ENCODE measurements around the gene DNAH14. TPM values are rescaled to one million over a fixed set of nuclear protein-coding genes. Genes with fewer than 3 reads are reported as not detected.

The DNAH14 gene
- total RNA-seq, 1 donor: 14.7 TPM

DNA sequence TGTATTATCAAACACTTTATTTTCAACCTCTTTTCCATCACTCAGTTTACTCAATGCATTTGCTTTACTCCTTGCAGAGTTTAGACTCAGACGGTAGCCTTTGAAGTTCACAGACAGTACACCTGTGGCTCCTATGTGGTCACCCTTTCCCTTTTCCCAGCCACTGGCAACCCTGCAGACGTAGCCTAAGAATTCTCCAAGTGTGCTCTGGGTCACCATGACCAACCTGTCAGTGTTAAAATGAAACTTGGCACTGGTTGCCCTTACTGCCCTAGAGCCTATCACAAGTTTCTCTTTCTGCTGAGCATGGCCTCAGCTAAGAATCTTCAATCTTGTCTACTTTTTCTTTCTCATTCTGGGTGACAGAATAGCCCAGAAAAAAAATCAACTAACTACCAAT lies 25.5 kb upstream of the DNAH14 start:
- TF ChIP-seq, protein P1, sequence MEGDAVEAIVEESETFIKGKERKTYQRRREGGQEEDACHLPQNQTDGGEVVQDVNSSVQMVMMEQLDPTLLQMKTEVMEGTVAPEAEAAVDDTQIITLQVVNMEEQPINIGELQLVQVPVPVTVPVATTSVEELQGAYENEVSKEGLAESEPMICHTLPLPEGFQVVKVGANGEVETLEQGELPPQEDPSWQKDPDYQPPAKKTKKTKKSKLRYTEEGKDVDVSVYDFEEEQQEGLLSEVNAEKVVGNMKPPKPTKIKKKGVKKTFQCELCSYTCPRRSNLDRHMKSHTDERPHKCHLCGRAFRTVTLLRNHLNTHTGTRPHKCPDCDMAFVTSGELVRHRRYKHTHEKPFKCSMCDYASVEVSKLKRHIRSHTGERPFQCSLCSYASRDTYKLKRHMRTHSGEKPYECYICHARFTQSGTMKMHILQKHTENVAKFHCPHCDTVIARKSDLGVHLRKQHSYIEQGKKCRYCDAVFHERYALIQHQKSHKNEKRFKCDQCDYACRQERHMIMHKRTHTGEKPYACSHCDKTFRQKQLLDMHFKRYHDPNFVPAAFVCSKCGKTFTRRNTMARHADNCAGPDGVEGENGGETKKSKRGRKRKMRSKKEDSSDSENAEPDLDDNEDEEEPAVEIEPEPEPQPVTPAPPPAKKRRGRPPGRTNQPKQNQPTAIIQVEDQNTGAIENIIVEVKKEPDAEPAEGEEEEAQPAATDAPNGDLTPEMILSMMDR (IDR thresholded peaks at IDR 0.05; ENCODE audit: insufficient read depth, low read depth, low read length): no peak
- H3K4me3 ChIP-seq (ENCODE audit: low read depth, low read length): no peak overlapping the region
- DNase-seq (ENCODE audit: low read depth): no peak

DNA sequence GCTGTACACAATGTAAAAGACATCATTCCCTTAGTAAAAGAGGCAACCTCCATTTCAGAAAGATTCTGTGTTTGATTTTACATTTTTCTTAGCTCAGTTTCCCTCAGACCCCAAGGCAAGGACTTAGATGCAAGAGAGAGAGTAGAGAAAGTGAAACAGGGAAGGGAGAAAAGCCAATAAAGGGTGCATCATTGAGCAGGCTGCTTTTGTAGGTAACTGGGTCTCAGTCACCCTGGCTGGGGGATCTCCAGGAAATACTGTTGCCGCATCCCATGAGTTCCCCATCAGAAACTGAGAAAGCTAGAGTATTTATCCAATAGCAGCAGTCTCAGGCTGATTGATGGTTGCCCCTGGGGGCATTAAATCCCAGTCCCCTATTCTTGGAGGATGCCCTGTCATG lies 23.1 kb upstream of the DNAH14 start:
- DNase-seq (ENCODE audit: low read depth): no peak
- TF ChIP-seq, protein P1 (IDR thresholded peaks at IDR 0.05; ENCODE audit: insufficient read depth, low read depth, low read length): no peak
- H3K4me3 ChIP-seq (ENCODE audit: low read depth, low read length): no peak overlapping the region

DNA sequence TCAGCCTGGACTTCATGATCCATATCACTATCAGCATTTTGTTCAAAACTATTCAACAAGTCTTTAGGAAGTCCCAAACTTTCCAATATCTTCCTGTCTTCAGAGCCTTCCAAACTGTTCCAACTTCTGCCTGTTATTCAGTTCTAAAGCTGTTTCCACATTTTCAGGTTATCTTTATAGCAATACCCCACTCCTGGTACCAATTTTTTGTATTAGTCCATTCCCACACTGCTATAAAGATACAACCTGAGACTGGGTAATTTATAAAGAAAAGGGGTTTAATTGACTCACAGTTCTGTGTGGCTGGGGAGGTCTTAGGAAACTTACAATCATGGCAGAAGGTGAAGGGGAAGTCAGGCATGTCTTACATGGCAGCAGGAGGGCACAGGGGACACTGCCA lies 18.3 kb upstream of the DNAH14 start:
- DNase-seq (ENCODE audit: low read depth): no peak
- TF ChIP-seq, protein P1 (IDR thresholded peaks at IDR 0.05; ENCODE audit: insufficient read depth, low read depth, low read length): no peak
- no peak overlapping the region for H3K4me3 ChIP-seq (ENCODE audit: low read depth, low read length)

DNA sequence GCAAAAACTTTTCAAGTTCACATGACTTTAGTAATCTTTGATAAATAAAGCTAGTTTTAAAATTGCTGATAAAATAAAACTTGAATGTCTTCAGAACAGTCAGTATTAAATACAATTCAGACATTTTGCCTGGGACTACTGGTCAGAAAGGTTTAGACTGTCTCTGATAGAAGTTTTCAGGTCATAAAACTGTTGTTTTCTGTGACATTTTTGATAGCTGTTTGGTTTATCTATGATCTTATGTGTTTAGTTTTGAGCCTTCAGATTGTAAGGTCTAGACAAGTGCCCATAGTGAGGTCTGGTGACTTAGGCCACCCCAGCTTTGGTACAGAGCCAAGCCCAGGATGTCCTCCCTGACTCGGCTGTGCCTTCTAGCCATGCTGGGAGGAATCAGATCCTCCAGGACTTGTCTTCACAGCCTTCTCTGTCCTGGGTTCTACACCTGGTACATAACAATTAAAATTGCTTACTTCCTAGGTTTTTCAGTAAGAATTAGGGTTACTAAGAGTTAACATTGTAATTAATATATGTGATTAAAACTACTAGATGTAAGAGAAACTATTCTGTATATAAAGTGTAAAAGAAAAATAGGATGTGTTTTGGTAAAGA lies 15.1 kb upstream of the DNAH14 start:
- TF ChIP-seq, protein P1 (IDR thresholded peaks at IDR 0.05; ENCODE audit: insufficient read depth, low read depth, low read length): no peak
- DNase-seq (ENCODE audit: low read depth): no peak

DNA sequence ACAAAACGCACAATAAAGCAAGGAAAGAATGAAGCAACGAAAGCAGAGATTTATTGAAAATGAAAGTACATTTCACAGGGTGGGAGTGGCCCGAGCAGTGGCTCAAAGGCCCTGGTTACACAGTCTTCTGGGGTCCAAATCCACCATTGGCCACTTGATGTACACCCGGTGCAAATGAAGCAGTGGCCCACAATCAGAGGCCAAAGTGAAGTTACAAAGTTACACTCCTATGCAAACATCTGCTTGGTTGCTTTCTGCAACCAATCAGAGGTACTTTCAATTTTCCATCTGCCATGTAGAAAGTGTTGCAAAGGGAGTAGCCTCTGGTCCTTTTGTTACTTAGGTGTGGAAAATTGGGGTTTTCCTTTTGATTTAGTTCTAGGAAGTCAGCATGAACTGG lies 10.0 kb upstream of the DNAH14 start:
- H3K4me3 ChIP-seq (ENCODE audit: low read depth, low read length): peak overlapping the region; percentile 7
- TF ChIP-seq, protein P1 (IDR thresholded peaks at IDR 0.05; ENCODE audit: insufficient read depth, low read depth, low read length): no peak
- DNase-seq (ENCODE audit: low read depth): no peak

More for the DNA sequence above, 15.1 kb upstream of the DNAH14 start:
- no peak overlapping the region for H3K4me3 ChIP-seq (ENCODE audit: low read depth, low read length)

DNA sequence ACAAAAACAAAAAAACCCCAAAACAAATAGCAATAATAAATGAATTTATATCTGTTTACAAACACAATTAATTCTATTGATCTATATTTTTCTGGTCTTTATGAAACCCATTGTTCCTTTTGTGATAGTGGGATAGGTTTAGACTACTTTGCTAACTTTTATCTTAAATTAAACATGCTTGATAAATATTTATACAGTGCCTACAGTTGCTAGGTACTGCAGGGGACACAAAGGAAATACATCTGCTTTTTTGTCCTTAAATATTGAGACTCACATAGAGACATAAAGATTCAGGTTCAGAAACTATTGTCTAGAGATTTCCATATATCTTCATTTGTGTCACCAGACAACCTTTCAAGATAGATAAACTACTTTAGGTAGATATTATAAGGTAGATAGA lies 8.5 kb upstream of the DNAH14 start:
- DNase-seq (ENCODE audit: low read depth): no peak
- H3K4me3 ChIP-seq (ENCODE audit: low read depth, low read length): no peak overlapping the region
- TF ChIP-seq, protein P1 (IDR thresholded peaks at IDR 0.05; ENCODE audit: insufficient read depth, low read depth, low read length): no peak

DNA sequence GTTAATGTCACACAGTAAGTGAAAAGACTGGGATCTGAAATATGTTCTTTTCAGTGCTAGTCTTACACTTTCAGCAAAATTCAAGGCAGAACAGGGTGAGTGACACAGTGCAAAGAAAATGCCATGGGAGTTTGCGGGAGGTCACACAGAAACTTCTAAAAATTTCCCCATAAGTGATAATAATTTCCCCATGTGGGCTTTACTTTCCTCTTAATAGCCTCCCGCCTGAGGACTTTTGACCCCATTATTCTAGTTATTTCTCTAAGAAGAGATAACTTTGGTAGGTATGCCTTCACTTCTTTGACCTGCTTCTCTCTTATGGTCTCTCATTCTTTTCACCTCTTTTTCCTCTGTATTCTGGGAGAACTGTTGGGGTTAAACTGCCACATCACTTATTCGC lies 8.1 kb upstream of the DNAH14 start:
- no peak for DNase-seq (ENCODE audit: low read depth)
- TF ChIP-seq, protein P1 (IDR thresholded peaks at IDR 0.05; ENCODE audit: insufficient read depth, low read depth, low read length): no peak
- H3K4me3 ChIP-seq (ENCODE audit: low read depth, low read length): no peak overlapping the region
